Measurements from ENCODE around the gene POLG.

DNA sequence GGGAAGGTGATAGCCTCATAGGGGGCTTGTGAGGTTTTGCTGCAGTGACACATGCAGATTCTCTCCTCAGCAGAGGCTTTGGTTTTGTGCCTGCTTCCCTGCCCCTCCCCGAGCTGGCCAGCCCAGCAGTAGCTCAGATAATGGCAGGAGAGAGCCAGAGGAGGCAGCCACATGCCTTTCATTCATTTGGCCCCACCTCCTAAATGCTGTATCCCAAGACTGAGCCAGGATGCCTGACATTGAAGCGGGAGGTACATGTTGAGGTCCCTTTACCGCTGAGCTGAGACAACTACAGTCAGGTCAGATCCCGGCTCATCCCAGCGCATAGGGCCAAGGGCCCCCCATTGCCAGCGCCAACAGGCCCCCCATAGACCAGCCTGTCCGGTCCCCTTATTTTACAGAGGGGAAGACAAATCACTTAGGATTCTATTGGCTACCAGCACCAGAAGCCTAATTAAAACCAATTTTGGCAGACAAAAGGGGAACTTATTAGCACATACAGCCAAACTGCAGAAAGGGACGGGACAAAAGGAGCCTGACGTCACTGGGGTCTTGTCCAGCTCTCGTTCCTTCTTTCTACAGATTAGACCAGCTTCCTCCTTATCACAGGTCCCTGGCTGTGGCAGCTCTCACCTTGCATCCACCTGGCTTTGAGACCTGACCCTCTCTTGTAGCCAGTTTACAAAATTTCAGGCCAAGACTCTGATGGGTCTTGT is 12.1 kb upstream of the POLG start:
- TF ChIP-seq, protein P1, sequence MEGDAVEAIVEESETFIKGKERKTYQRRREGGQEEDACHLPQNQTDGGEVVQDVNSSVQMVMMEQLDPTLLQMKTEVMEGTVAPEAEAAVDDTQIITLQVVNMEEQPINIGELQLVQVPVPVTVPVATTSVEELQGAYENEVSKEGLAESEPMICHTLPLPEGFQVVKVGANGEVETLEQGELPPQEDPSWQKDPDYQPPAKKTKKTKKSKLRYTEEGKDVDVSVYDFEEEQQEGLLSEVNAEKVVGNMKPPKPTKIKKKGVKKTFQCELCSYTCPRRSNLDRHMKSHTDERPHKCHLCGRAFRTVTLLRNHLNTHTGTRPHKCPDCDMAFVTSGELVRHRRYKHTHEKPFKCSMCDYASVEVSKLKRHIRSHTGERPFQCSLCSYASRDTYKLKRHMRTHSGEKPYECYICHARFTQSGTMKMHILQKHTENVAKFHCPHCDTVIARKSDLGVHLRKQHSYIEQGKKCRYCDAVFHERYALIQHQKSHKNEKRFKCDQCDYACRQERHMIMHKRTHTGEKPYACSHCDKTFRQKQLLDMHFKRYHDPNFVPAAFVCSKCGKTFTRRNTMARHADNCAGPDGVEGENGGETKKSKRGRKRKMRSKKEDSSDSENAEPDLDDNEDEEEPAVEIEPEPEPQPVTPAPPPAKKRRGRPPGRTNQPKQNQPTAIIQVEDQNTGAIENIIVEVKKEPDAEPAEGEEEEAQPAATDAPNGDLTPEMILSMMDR (conservative IDR thresholded peaks at IDR 0.05; ENCODE audit: low read depth, low read length), result no peak
- TF ChIP-seq, protein P2, sequence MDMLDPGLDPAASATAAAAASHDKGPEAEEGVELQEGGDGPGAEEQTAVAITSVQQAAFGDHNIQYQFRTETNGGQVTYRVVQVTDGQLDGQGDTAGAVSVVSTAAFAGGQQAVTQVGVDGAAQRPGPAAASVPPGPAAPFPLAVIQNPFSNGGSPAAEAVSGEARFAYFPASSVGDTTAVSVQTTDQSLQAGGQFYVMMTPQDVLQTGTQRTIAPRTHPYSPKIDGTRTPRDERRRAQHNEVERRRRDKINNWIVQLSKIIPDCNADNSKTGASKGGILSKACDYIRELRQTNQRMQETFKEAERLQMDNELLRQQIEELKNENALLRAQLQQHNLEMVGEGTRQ (IDR thresholded peaks at IDR 0.05; ENCODE audit: low read depth, low read length), result no peak
- TF ChIP-seq POLR2A (IDR thresholded peaks at IDR 0.05; ENCODE audit: low read depth, low read length), result no peak
- TF ChIP-seq MAZ (IDR thresholded peaks at IDR 0.05; ENCODE audit: borderline replicate concordance, low read depth, low read length), result no peak
- TF ChIP-seq SMC3 (IDR thresholded peaks at IDR 0.05; ENCODE audit: low read depth, low read length), result no peak
- no peak for TF ChIP-seq RFX5 (IDR thresholded peaks at IDR 0.05; ENCODE audit: low read depth, low read length)
- no peak for TF ChIP-seq RAD21 (IDR thresholded peaks at IDR 0.05; ENCODE audit: low read length)
- TF ChIP-seq FOS (IDR thresholded peaks at IDR 0.05; ENCODE audit: low read depth, low read length), result no peak
- TF ChIP-seq CHD1 (IDR thresholded peaks at IDR 0.05; ENCODE audit: low read depth, low read length), result no peak
- no peak for TF ChIP-seq MAFK (IDR thresholded peaks at IDR 0.05; ENCODE audit: low read depth, low read length)
- no peak for TF ChIP-seq CEBPB (IDR thresholded peaks at IDR 0.05; ENCODE audit: low read depth, low read length)

Data from IMR-90 (cell line).